ENCODE data around the gene ADAMTS13.

Gene ADAMTS13

DNA sequence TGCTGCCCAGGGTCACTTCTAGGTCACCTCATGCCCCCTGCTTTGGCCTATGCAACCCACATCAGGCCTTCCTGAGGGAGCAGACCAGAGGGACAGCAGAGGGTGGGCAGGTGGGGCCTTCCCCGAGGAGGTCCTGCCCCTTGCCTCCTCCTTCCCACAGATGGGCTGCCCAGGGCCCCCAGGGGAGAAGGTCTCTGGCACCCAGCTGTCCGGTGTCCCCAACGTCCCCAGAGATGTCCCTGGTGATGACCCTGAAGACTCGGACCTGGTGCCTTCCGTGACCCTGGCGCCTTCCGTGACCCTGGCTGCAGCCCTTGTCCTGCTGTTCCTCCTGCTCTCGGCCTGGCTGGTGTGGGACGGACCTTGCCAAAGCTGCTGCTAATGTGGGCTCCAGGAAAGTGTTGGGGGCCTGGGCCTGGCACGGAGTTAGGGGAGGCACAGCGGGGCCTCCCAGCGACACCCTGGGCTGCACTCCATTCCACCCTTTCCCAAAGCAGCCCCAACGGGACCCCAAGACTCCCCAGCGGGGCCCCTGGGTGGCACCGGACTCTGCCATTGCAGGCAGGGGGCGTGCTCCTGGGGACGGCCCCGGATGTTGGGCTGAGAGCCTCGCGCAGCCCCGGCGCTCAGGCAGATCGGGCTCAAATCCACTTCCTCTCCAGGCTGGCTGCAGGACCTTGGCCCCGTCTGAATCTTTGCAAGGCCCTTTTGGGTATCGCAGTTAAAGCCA lies 63.5 kb downstream of the ADAMTS13 start:
- no peak overlapping the region for H3K4me3 ChIP-seq (ENCODE audit: control insufficient read depth, low read depth, low read length)
- no peak for DNase-seq (ENCODE audit: low read depth)
- no peak for TF ChIP-seq CTCF (IDR thresholded peaks at IDR 0.05; ENCODE audit: control insufficient read depth, insufficient read depth, low read depth, low read length, missing control alignments)

GRCh38 chr9:133487331-133487725 lies 65.2 kb downstream of the ADAMTS13 start:
- no peak for TF ChIP-seq CTCF (IDR thresholded peaks at IDR 0.05; ENCODE audit: control insufficient read depth, insufficient read depth, low read depth, low read length, missing control alignments)
- no peak overlapping the region for H3K4me3 ChIP-seq (ENCODE audit: control insufficient read depth, low read depth, low read length)
- no peak for DNase-seq (ENCODE audit: low read depth)

- no peak for TF ChIP-seq CTCF (IDR thresholded peaks at IDR 0.05; ENCODE audit: control insufficient read depth, insufficient read depth, low read depth, low read length, missing control alignments)
- H3K4me3 ChIP-seq (ENCODE audit: control insufficient read depth, low read depth, low read length): no peak overlapping the region
- no peak for DNase-seq (ENCODE audit: low read depth)
Measured at GRCh38 chr9:133488686-133489252, 66.6 kb downstream of the ADAMTS13 start.

DNA sequence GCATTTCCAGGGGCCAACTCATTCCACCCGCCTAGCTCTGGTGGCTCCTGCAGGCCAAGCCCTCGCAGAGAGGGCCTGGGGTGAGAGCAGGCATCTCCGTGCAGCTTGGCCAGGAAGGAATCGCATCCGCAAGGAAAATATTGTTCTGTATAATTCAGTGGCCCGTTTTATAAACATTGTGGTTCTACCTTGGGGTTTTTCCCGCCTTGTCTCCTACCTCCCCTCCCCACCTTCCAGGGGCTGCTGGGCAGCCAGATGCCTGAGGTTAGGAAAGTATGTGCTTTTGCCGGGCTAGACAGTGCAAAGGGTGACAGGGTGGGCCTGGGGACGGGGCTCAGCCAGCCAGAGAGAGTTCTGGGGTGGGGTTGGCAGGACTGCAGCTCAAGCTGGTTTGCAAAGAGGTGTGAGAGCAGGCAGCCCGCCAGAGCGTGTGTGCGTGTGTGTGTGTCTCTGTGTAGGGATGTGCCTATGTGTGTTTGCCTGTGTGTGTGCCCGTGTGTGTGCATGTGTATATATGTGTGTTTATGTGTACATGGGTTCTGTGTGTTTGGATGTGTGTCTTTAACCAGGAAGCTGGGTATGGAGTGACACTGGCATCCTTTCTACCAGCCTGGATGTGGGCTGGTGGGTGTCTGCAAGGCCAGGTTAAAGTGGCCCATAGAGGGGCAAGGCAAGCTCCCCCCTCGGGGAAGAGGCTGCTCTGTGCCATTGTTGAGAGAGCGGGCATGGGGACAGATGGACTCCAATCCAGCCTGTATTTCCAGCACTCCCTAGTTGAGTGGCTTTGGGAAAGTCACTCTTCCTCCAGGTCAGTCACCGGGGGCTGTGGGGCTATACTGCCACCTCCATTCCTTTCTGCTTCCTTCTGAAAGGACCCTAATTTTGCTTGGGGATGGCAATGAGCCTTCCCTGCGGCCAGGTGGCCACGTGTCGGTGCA lies 67.4 kb downstream of the ADAMTS13 start:
- DNase-seq (ENCODE audit: low read depth): no peak
- TF ChIP-seq CTCF (IDR thresholded peaks at IDR 0.05; ENCODE audit: control insufficient read depth, insufficient read depth, low read depth, low read length, missing control alignments): no peak
- H3K4me3 ChIP-seq (ENCODE audit: control insufficient read depth, low read depth, low read length): no peak overlapping the region

- no peak overlapping the region for H3K4me3 ChIP-seq (ENCODE audit: control insufficient read depth, low read depth, low read length)
- no peak for TF ChIP-seq CTCF (IDR thresholded peaks at IDR 0.05; ENCODE audit: control insufficient read depth, insufficient read depth, low read depth, low read length, missing control alignments)
- no peak for DNase-seq (ENCODE audit: low read depth)
Measured at GRCh38 chr9:133490201-133490681, 68.1 kb downstream of the ADAMTS13 start.

GRCh38 chr9:133490865-133491655 lies 68.9 kb downstream of the ADAMTS13 start:
- no peak overlapping the region for H3K4me3 ChIP-seq (ENCODE audit: control insufficient read depth, low read depth, low read length)
- TF ChIP-seq CTCF (IDR thresholded peaks at IDR 0.05; ENCODE audit: control insufficient read depth, insufficient read depth, low read depth, low read length, missing control alignments): no peak
- no peak for DNase-seq (ENCODE audit: low read depth)
